ENCODE data around the gene CHCHD6. TPM values are rescaled to one million over a fixed set of nuclear protein-coding genes. Genes with fewer than 3 reads are reported as not detected.

Gene CHCHD6
- total and polyA plus RNA-seq, 2 experiments from 2014 or later = 15.8 to 21.4 TPM

DNA sequence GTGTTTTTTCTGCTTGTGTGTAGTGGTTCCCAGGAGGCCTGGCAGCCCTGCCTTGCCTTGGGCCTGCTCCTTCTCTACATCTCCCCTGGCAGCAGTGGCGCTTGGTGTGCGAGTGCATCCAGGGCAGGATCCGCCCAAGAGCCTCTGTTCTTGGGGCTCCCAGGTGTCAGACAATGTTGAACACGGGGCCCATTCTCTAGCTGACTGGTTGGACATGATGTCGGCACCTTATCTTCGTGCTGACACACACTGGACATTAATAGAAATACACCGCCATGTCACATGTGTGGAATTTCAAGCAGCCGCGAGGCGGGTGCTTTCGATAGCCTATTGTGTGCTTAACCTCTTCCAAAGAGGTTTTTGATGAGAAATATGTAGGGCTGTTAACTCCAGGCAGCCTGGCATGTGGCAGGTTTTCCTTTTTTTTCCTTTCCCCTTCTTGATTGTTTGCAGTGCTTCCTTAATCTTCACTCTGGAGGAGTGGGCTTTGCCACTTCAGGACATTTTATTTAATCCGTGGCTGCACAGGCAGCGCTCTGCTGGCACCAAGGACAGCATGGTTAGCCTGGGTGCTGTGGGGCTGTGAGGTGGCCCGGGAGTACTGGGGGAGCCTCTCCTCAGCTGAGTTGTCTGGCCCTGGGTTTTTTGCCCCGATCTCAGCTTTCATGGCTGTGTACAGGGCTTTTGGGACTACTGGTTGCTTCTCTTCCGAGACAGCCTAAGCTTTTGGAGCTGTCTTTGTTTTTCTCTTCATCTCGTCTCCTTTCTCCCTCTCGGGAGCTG, 42.5 kb downstream of the CHCHD6 start:
- Histone ChIP-seq H3K4me1 (ENCODE audit: insufficient read depth) (no peaks in the 10 kb centered on the region), H3F3A (ENCODE audit: insufficient read depth) (no peaks in the 10 kb centered on the region), H3K27me3 (replicated peaks; ENCODE audit: insufficient read depth) (no peaks in the 10 kb centered on the region), H3K79me2 (ENCODE audit: insufficient read depth) (no peaks in the 10 kb centered on the region), H3K27ac (no peak overlapping the region), H2AFZ (no peak overlapping the region), H3K4me2 (ENCODE audit: unreplicated experiment) (no peak overlapping the region), H3K9me2 (ENCODE audit: insufficient read depth) (no peaks in the 10 kb centered on the region), H3K4me3 (no peak overlapping the region), H3K36me3 (ENCODE audit: low read depth) (no peaks in the 10 kb centered on the region), H3K9me3 (ENCODE audit: low read depth) (no peaks in the 10 kb centered on the region), H3K9ac (no peak overlapping the region), H4K20me1 (ENCODE audit: insufficient read depth) (no peaks in the 10 kb centered on the region)
- in situ Hi-C loops (cut with MboI) = no loop called here
- DNase-seq = peak; percentile 10
- WGBS, 2 experiments (ENCODE audit: low coverage in 1 of 2, low lambda C conversion rate in 2 of 2, missing lambda C conversion rate in 2 of 2) = 94% methylated on average over 18 of the region's 18 CpGs
- no peak for TF ChIP-seq EZH2 (IDR thresholded peaks at IDR 0.05; ENCODE audit: insufficient read depth, poor library complexity, severe bottlenecking)
- TF ChIP-seq EZH2phosphoT487 (IDR thresholded peaks at IDR 0.05; ENCODE audit: insufficient read depth, low read depth) = no peak

- Histone ChIP-seq H3K4me2 (ENCODE audit: unreplicated experiment) (no peak overlapping the region), H3K4me3 (no peak overlapping the region), H3K9ac (no peak overlapping the region), H4K20me1 (ENCODE audit: insufficient read depth) (no peaks in the 10 kb centered on the region), H3K79me2 (ENCODE audit: insufficient read depth) (no peaks in the 10 kb centered on the region), H3K9me3 (ENCODE audit: low read depth) (no peaks in the 10 kb centered on the region), H3K9me2 (ENCODE audit: insufficient read depth) (no peaks in the 10 kb centered on the region), H2AFZ (no peak overlapping the region), H3K27ac (no peak overlapping the region), H3K27me3 (replicated peaks; ENCODE audit: insufficient read depth) (no peaks in the 10 kb centered on the region), H3K36me3 (ENCODE audit: low read depth) (no peaks in the 10 kb centered on the region), H3F3A (ENCODE audit: insufficient read depth) (peaks cover under 1% of the 10 kb centered on the region; the same call in 1 of the 2 replicates), H3K4me1 (ENCODE audit: insufficient read depth) (peaks cover 5% of the 10 kb centered on the region)
- in situ Hi-C loops (cut with MboI) = no loop called here
- no peak for DNase-seq
- WGBS, 2 experiments (ENCODE audit: low coverage in 1 of 2, low lambda C conversion rate in 2 of 2, missing lambda C conversion rate in 2 of 2) = 87 to 97% methylated on average over 6 of the region's 6 CpGs
- TF ChIP-seq EZH2phosphoT487 (IDR thresholded peaks at IDR 0.05; ENCODE audit: insufficient read depth, low read depth) = no peak
- TF ChIP-seq EZH2 (IDR thresholded peaks at IDR 0.05; ENCODE audit: insufficient read depth, poor library complexity, severe bottlenecking) = no peak
Observed at GRCh38 chr3:126747768-126748167, 43.7 kb downstream of the CHCHD6 start.

DNA sequence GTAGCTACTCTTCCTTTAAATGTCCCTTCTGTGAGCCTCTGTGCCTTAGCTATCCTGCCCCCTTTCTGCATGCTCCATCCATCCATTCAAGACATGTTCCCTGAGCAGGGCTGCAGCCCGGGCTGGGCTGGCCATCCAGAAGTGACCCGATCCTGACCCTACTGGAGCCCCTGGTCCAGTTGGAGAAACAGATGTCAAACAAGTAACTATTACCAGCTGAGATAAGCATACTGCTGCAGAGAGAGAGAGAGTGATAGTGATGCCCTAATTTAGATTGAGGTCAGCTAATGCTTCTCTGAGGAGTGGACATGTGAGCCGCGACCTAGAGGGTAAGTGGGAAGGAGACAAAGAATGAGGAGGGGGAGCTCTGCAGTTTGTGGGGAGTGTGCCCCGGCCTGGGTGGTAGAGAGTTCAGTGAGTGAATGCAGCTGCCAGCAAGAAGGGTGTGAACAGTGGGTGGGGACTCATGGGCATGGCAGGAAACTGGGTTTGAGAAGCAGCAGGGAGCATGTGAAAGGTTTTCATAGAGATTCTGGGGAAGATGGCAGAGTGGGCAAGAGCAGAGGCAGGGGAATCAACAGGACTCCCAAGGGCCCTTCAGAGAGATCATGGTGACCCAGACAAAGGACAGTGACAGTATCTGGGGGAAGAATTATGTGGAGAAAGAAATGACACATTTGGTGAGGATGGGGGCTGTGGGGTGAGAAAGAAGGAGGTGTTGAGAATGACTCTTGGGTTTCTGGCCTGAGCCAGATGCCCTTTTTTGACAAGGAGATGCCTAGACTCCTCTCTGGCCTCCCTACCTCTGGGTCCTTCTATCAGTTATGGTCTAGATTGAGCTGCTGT, 44.9 kb downstream of the CHCHD6 start:
- Histone ChIP-seq H4K20me1 (ENCODE audit: insufficient read depth) (no peaks in the 10 kb centered on the region), H3K27me3 (replicated peaks; ENCODE audit: insufficient read depth) (no peaks in the 10 kb centered on the region), H3K27ac (no peak overlapping the region), H3K4me1 (ENCODE audit: insufficient read depth) (peaks cover 17% of the 10 kb centered on the region), H3F3A (ENCODE audit: insufficient read depth) (peaks cover 9% of the 10 kb centered on the region), H2AFZ (no peak overlapping the region), H3K9ac (no peak overlapping the region), H3K4me2 (ENCODE audit: unreplicated experiment) (no peak overlapping the region), H3K9me3 (ENCODE audit: low read depth) (no peaks in the 10 kb centered on the region), H3K36me3 (ENCODE audit: low read depth) (no peaks in the 10 kb centered on the region), H3K79me2 (ENCODE audit: insufficient read depth) (no peaks in the 10 kb centered on the region), H3K9me2 (ENCODE audit: insufficient read depth) (no peaks in the 10 kb centered on the region), H3K4me3 (no peak overlapping the region)
- in situ Hi-C loops (cut with MboI) = no loop called here
- 79 to 80% methylated on average over 5 of the region's 5 CpGs for WGBS, 2 experiments (ENCODE audit: low coverage in 1 of 2, low lambda C conversion rate in 2 of 2, missing lambda C conversion rate in 2 of 2)
- TF ChIP-seq EZH2 (IDR thresholded peaks at IDR 0.05; ENCODE audit: insufficient read depth, poor library complexity, severe bottlenecking) = no peak
- no peak for TF ChIP-seq EZH2phosphoT487 (IDR thresholded peaks at IDR 0.05; ENCODE audit: insufficient read depth, low read depth)
- no peak for DNase-seq

DNA sequence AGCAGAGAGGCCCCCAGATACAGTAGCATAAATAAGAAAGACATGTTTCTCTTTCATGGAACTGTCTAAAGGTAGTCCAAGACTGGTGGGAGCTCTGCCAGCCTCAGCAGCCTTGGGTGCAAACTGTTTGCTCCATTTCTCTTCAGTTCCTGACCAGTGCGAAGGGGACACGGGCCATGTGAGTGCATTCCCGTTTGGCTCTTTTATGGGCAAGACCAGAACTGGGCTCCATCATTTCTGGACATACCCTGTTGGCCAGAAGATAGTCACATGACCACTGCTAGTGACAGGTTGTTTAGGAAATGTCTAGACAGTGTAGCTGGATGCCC, 45.5 kb downstream of the CHCHD6 start:
- no peaks in the 10 kb centered on the region for H3K79me2 ChIP-seq (ENCODE audit: insufficient read depth)
- no peak overlapping the region for H2AFZ ChIP-seq
- H3K27ac ChIP-seq = no peak overlapping the region
- H3K9me3 ChIP-seq (ENCODE audit: low read depth) = no peaks in the 10 kb centered on the region
- no peaks in the 10 kb centered on the region for H3K9me2 ChIP-seq (ENCODE audit: insufficient read depth)
- H3K36me3 ChIP-seq (ENCODE audit: low read depth) = no peaks in the 10 kb centered on the region
- TF ChIP-seq EZH2 (IDR thresholded peaks at IDR 0.05; ENCODE audit: insufficient read depth, poor library complexity, severe bottlenecking) (no peak), EZH2phosphoT487 (IDR thresholded peaks at IDR 0.05; ENCODE audit: insufficient read depth, low read depth) (no peak)
- peaks cover 15% of the 10 kb centered on the region for H3F3A ChIP-seq (ENCODE audit: insufficient read depth)
- no peaks in the 10 kb centered on the region for H4K20me1 ChIP-seq (ENCODE audit: insufficient read depth)
- H3K9ac ChIP-seq = no peak overlapping the region
- no peak overlapping the region for H3K4me3 ChIP-seq
- peaks cover 22% of the 10 kb centered on the region for H3K4me1 ChIP-seq (ENCODE audit: insufficient read depth)
- H3K4me2 ChIP-seq (ENCODE audit: unreplicated experiment) = no peak overlapping the region
- WGBS, 2 experiments (ENCODE audit: low coverage in 1 of 2, low lambda C conversion rate in 2 of 2, missing lambda C conversion rate in 2 of 2) = 94 to 99% methylated on average over 3 of the region's 3 CpGs
- DNase-seq = no peak
- in situ Hi-C loops (cut with MboI) = no loop called here
- no peaks in the 10 kb centered on the region for H3K27me3 ChIP-seq (replicated peaks; ENCODE audit: insufficient read depth)
